ENCODE results near the gene LCLAT1. TPM values are rescaled to one million over a fixed set of nuclear protein-coding genes. Genes with fewer than 3 reads are reported as not detected.

Gene LCLAT1
- total and polyA plus RNA-seq, 4 donors: 2.4 to 14.6 (median 10.7) TPM

DNA sequence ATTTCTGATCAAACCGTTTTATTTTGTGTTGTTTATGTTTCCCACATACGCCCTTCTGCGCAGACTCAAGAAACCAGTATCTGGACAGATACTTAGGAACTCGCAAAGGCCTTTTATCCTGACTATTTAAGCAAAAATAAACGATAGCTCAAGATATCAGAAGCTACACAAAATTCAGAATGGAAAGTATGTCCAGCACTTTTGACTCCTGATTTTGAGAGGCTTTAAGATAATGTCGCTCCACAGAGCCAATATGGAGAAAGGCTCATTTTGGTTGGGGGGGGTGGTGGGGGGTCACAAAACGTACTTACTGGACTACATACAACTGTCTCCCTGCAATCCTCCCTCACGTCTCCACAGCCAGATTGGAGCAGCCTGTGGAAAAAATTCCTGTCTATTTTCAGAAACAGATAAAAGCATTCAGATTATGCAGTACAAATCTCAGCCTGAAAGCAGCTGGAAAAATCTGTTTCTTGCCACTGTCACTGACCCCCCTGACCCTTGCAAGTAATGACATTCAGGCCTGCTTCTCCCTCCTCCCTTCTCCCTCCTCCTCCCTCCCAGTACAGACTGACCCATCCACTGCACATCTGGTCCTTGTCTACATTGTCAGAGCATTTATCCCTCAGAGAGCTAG is 34.9 kb upstream of the LCLAT1 start:
- no peak for DNase-seq (ENCODE audit: low spot score)
- H3K4me1 ChIP-seq (ENCODE audit: control insufficient read depth in 4 of 4, insufficient read depth in 4 of 4, low read length in 3 of 4): peaks cover 0 to 2% (median 0%) of the 10 kb centered on the region in 4 donors
- 66% methylated on average over 8 of the region's 8 CpGs for WGBS
- no peaks in the 10 kb centered on the region for H3K9me3 ChIP-seq (ENCODE audit: control insufficient read depth in 4 of 4, low read length in 3 of 4)
- no peak for TF ChIP-seq FOXA2 (IDR thresholded peaks at IDR 0.05)
- TF ChIP-seq, protein P1, sequence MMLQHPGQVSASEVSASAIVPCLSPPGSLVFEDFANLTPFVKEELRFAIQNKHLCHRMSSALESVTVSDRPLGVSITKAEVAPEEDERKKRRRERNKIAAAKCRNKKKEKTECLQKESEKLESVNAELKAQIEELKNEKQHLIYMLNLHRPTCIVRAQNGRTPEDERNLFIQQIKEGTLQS (IDR thresholded peaks at IDR 0.05): no peak
- TF ChIP-seq RAD21 (IDR thresholded peaks at IDR 0.05): peak in 1 of 2 donors; percentile 20
- peak; percentile 99 for TF ChIP-seq NR2F2 (IDR thresholded peaks at IDR 0.05)
- TF ChIP-seq, protein P2, sequence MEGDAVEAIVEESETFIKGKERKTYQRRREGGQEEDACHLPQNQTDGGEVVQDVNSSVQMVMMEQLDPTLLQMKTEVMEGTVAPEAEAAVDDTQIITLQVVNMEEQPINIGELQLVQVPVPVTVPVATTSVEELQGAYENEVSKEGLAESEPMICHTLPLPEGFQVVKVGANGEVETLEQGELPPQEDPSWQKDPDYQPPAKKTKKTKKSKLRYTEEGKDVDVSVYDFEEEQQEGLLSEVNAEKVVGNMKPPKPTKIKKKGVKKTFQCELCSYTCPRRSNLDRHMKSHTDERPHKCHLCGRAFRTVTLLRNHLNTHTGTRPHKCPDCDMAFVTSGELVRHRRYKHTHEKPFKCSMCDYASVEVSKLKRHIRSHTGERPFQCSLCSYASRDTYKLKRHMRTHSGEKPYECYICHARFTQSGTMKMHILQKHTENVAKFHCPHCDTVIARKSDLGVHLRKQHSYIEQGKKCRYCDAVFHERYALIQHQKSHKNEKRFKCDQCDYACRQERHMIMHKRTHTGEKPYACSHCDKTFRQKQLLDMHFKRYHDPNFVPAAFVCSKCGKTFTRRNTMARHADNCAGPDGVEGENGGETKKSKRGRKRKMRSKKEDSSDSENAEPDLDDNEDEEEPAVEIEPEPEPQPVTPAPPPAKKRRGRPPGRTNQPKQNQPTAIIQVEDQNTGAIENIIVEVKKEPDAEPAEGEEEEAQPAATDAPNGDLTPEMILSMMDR (IDR thresholded peaks at IDR 0.05; ENCODE audit: low read depth, low read length, missing input control): no peak
- no peak for TF ChIP-seq HNF4A (conservative IDR thresholded peaks at IDR 0.05)
- TF ChIP-seq YY1 (IDR thresholded peaks at IDR 0.05): no peak
- TF ChIP-seq HNF4G (IDR thresholded peaks at IDR 0.05): no peak
- TF ChIP-seq GABPA (IDR thresholded peaks at IDR 0.05 in 1 of 2, conservative IDR thresholded peaks at IDR 0.05 in 1 of 2): no peak
- TF ChIP-seq JUND (IDR thresholded peaks at IDR 0.05): no peak
- TF ChIP-seq, protein P3, sequence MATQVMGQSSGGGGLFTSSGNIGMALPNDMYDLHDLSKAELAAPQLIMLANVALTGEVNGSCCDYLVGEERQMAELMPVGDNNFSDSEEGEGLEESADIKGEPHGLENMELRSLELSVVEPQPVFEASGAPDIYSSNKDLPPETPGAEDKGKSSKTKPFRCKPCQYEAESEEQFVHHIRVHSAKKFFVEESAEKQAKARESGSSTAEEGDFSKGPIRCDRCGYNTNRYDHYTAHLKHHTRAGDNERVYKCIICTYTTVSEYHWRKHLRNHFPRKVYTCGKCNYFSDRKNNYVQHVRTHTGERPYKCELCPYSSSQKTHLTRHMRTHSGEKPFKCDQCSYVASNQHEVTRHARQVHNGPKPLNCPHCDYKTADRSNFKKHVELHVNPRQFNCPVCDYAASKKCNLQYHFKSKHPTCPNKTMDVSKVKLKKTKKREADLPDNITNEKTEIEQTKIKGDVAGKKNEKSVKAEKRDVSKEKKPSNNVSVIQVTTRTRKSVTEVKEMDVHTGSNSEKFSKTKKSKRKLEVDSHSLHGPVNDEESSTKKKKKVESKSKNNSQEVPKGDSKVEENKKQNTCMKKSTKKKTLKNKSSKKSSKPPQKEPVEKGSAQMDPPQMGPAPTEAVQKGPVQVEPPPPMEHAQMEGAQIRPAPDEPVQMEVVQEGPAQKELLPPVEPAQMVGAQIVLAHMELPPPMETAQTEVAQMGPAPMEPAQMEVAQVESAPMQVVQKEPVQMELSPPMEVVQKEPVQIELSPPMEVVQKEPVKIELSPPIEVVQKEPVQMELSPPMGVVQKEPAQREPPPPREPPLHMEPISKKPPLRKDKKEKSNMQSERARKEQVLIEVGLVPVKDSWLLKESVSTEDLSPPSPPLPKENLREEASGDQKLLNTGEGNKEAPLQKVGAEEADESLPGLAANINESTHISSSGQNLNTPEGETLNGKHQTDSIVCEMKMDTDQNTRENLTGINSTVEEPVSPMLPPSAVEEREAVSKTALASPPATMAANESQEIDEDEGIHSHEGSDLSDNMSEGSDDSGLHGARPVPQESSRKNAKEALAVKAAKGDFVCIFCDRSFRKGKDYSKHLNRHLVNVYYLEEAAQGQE (IDR thresholded peaks at IDR 0.05): peak; percentile 93
- TF ChIP-seq EGR1 (IDR thresholded peaks at IDR 0.05; ENCODE audit: low read depth in 2 of 2): no peak
- peak in 1 of 2 donors; percentile 43 for TF ChIP-seq RXRA (IDR thresholded peaks at IDR 0.05)
- TF ChIP-seq, protein P4, sequence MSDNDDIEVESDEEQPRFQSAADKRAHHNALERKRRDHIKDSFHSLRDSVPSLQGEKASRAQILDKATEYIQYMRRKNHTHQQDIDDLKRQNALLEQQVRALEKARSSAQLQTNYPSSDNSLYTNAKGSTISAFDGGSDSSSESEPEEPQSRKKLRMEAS (IDR thresholded peaks at IDR 0.05): no peak
- TF ChIP-seq, protein P5, sequence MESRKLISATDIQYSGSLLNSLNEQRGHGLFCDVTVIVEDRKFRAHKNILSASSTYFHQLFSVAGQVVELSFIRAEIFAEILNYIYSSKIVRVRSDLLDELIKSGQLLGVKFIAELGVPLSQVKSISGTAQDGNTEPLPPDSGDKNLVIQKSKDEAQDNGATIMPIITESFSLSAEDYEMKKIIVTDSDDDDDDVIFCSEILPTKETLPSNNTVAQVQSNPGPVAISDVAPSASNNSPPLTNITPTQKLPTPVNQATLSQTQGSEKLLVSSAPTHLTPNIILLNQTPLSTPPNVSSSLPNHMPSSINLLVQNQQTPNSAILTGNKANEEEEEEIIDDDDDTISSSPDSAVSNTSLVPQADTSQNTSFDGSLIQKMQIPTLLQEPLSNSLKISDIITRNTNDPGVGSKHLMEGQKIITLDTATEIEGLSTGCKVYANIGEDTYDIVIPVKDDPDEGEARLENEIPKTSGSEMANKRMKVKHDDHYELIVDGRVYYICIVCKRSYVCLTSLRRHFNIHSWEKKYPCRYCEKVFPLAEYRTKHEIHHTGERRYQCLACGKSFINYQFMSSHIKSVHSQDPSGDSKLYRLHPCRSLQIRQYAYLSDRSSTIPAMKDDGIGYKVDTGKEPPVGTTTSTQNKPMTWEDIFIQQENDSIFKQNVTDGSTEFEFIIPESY (IDR thresholded peaks at IDR 0.05): no peak
- TF ChIP-seq TAF1 (conservative IDR thresholded peaks at IDR 0.05): no peak
- TF ChIP-seq SP1 (IDR thresholded peaks at IDR 0.05): peak; percentile 63
- TF ChIP-seq FOXA1 (IDR thresholded peaks at IDR 0.05): no peak
- H3K27ac ChIP-seq (ENCODE audit: low read depth in 1 of 2, low read length in 2 of 2): peak overlapping the region; percentile 31 to 37
- H3K9ac ChIP-seq (ENCODE audit: low read depth in 1 of 2, low read length in 2 of 2): no peak overlapping the region
- H3K4me3 ChIP-seq (ENCODE audit: low read depth in 1 of 3, low read length in 3 of 3): no peak overlapping the region
- no peaks in the 10 kb centered on the region for H3K27me3 ChIP-seq (ENCODE audit: control insufficient read depth in 4 of 4, insufficient read depth in 4 of 4, low read length in 3 of 4)
- H3K36me3 ChIP-seq (ENCODE audit: control insufficient read depth in 4 of 4, insufficient read depth in 3 of 4, low read depth in 1 of 4, low read length in 3 of 4): no peaks in the 10 kb centered on the region
